Astrocyte of the cerebellum (primary cell): ENCODE results near the gene ACAD9.
"Not testable (repeated sequence)": the region's sequence is repeated elsewhere in the genome, so short reads cannot be mapped to it uniquely, and the experiment has no call there.

ENCODE experiments used
- DNase-seq: peaks from one replicate; pipeline ENCODE4 v3.0.0-alpha.2; 2011; ENCODE audit warnings: low read depth
- H3K4me3 ChIP-seq: 2 replicates; pipeline ENCODE4 v1.5.1; 2011; ENCODE audit warnings: mild to moderate bottlenecking, low read depth, low read length, moderate library complexity
- CTCF ChIP-seq: IDR thresholded peaks from 2 replicates; pipeline ENCODE4 v1.5.1; 2012; ENCODE audit warnings: low read length, low read depth, moderate library complexity, mild to moderate bottlenecking; ENCODE audit errors: missing control alignments
- in situ Hi-C: cut with HindIII; loops from 2 replicates; pipeline ENCODE4 v1.10.0; 2017; ENCODE audit warnings: low sequenced_read_pairs

Gene ACAD9

GRCh38 chr3:128861491-128861890 lies 17.9 kb upstream of the ACAD9 start:
- no peak for DNase-seq
- H3K4me3 ChIP-seq = no peak overlapping the region
- in situ Hi-C loops = no loop called here
- TF ChIP-seq CTCF = no peak

- no peak for TF ChIP-seq CTCF
- in situ Hi-C loops = no loop called here
- H3K4me3 ChIP-seq = no peak overlapping the region
- no peak for DNase-seq
Observed at GRCh38 chr3:128863560-128863959, 15.9 kb upstream of the ACAD9 start.

GRCh38 chr3:128864351-128864811 lies 15.0 kb upstream of the ACAD9 start:
- in situ Hi-C loops = no loop called here
- TF ChIP-seq CTCF = no peak
- H3K4me3 ChIP-seq = no peak overlapping the region
- no peak for DNase-seq

GRCh38 chr3:128864849-128865804 lies 14.3 kb upstream of the ACAD9 start:
- H3K4me3 ChIP-seq, DNase-seq, in situ Hi-C loops: not testable (repeated sequence)

GRCh38 chr3:128867200-128868125 lies 12.0 kb upstream of the ACAD9 start:
- H3K4me3 ChIP-seq = no peak overlapping the region
- in situ Hi-C loops = no loop called here
- no peak for DNase-seq
- TF ChIP-seq CTCF = no peak

- H3K4me3 ChIP-seq = no peak overlapping the region
- in situ Hi-C loops = no loop called here
- DNase-seq = no peak
- no peak for TF ChIP-seq CTCF
Observed at GRCh38 chr3:128870347-128870746, 9.1 kb upstream of the ACAD9 start.

GRCh38 chr3:128872282-128872681 lies 7.1 kb upstream of the ACAD9 start:
- DNase-seq = no peak
- in situ Hi-C loops = no loop called here
- TF ChIP-seq CTCF = no peak
- H3K4me3 ChIP-seq = no peak overlapping the region
